GM23248 (cell line): ENCODE measurements around the gene GABRB3.

ENCODE experiments used
- EZH2 ChIP-seq: fragments of 200-600 bp; sonication (generic); IDR thresholded peaks from 2 replicates; pipeline ENCODE4 v1.6.1; 2018; ENCODE audit warnings: antibody characterized with exemption, mild to moderate bottlenecking; ENCODE audit not compliant: insufficient read depth, poor library complexity, severe bottlenecking
- EZH2phosphoT487 ChIP-seq: fragments of 200-600 bp; sonication (generic); IDR thresholded peaks from 2 replicates; pipeline ENCODE4 v1.6.1; 2018; ENCODE audit warnings: antibody characterized with exemption, moderate library complexity, mild to moderate bottlenecking, low read depth; ENCODE audit not compliant: insufficient read depth

DNA sequence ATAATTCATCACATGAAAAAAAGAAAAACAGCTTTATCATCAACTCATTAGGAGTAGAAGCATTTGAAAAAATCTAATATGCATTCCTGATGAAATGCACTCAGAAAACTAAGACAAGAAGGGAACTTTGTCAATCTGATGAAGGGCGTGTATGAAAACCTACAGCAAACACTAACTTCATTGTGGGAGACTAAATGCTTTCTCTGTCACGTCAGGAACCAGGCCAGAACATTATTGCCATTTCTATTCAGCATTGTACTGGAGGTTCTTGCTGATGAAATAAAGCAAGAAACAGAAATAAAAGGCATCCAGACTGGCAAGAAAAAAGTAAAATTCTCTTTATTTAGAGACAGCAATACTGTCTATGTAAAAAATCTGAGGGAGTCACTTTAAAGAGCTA is 235.2 kb downstream of the GABRB3 start:
- TF ChIP-seq EZH2: no peak
- no peak for TF ChIP-seq EZH2phosphoT487
